ENCODE measurements around the gene SLC35F3.

DNA sequence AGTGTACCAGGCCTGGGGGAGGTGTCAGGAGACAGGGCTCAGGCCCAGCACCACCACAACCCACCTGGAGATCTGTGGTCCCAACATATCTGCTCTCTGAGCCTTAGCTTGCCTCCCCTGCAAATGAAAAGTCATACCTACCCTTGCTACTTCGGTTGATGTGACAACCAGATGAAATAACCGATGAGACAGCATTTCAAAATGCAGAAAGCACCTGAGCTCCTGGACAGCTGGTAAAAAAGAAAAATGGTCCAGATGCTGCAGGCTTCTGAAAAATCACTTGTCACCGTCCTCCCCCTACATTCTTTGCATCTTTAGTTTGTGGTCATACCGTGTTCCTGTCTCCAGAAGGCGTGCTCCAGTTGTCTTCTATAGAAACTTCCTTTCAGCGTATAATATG, 416.8 kb downstream of the SLC35F3 start:
- TF ChIP-seq, protein P1, sequence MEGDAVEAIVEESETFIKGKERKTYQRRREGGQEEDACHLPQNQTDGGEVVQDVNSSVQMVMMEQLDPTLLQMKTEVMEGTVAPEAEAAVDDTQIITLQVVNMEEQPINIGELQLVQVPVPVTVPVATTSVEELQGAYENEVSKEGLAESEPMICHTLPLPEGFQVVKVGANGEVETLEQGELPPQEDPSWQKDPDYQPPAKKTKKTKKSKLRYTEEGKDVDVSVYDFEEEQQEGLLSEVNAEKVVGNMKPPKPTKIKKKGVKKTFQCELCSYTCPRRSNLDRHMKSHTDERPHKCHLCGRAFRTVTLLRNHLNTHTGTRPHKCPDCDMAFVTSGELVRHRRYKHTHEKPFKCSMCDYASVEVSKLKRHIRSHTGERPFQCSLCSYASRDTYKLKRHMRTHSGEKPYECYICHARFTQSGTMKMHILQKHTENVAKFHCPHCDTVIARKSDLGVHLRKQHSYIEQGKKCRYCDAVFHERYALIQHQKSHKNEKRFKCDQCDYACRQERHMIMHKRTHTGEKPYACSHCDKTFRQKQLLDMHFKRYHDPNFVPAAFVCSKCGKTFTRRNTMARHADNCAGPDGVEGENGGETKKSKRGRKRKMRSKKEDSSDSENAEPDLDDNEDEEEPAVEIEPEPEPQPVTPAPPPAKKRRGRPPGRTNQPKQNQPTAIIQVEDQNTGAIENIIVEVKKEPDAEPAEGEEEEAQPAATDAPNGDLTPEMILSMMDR (IDR thresholded peaks at IDR 0.05), result no peak
- TF ChIP-seq POLR2A (IDR thresholded peaks at IDR 0.05), result no peak
